Measurements from ENCODE around the gene PPP1R15B. TPM values are rescaled to one million over a fixed set of nuclear protein-coding genes. Genes with fewer than 3 reads are reported as not detected.

PPP1R15B gene
- polyA plus RNA-seq, 2 of the 4 experiments (the other 2 are of a cell fraction) = 26.9 to 51.9 TPM

- H3K4me2 ChIP-seq = no peak overlapping the region
- WGBS (ENCODE audit: missing lambda C conversion rate) = 94% methylated on average over 2 of the region's 2 CpGs
- CTCF ChIA-PET = interaction anchor here (0.7 to 6.8 kb wide), 5 partner anchors 8 to 216 kb away, joined by 3 to 85 read pairs (median 5); no protein-coding TSS in a partner anchor
- H3K27ac ChIP-seq = no peak overlapping the region
- no peak for TF ChIP-seq ATOH8 (CRISPR knock-in tag; IDR thresholded peaks at IDR 0.05; ENCODE audit: low read depth)
- TF ChIP-seq MAX (IDR thresholded peaks at IDR 0.05) = no peak
- no peak for TF ChIP-seq JUNB (IDR thresholded peaks at IDR 0.05)
- TF ChIP-seq GATA3 (IDR thresholded peaks at IDR 0.05; ENCODE audit: borderline replicate concordance) = no peak
- no peak for TF ChIP-seq HDAC2 (IDR thresholded peaks at IDR 0.05)
- TF ChIP-seq KDM1A (IDR thresholded peaks at IDR 0.05; ENCODE audit: low read depth) = no peak
- no peak for TF ChIP-seq ZFP36 (IDR thresholded peaks at IDR 0.05; ENCODE audit: borderline replicate concordance, partially characterized antibody)
- TF ChIP-seq RAD21 (conservative IDR thresholded peaks at IDR 0.05 in 1 of 2, IDR thresholded peaks at IDR 0.05 in 1 of 2) = no peak
- no peak for TF ChIP-seq BHLHE40 (IDR thresholded peaks at IDR 0.05; ENCODE audit: low read depth, low read length)
- TF ChIP-seq NR3C1 (IDR thresholded peaks at IDR 0.05) = no peak
- no peak for TF ChIP-seq CBX8 (IDR thresholded peaks at IDR 0.05)
- no peak for TF ChIP-seq ZC3H11A (IDR thresholded peaks at IDR 0.05)
- no peak for DNase-seq (ENCODE audit: low read depth in 1 of 2, low spot score in 1 of 2)
- no peaks in the 10 kb centered on the region for H3K9me3 ChIP-seq
- POLR2A ChIA-PET = interaction anchor here (0.6 to 1.2 kb wide), 4 partner anchors 12 to 518 kb away, joined by 3 to 7 read pairs (median 3); partner anchors contain the start of gene MDM4
- peak in 1 of 2 experiments; percentile 10; a peak in 1 of 6 replicates for ATAC-seq
- H3K4me3 ChIP-seq = no peak overlapping the region
- FAIRE-seq = no peak
- H3K4me1 ChIP-seq = 0 out of 3 replicates have a peak, but pooled peaks cover 2% of the 10 kb centered on the region
Measured at GRCh38 chr1:204385727-204386126, 25.9 kb downstream of the PPP1R15B start.

GRCh38 chr1:204384636-204385352, 26.8 kb downstream of the PPP1R15B start:
- FAIRE-seq (no peak), ATAC-seq (peak; percentile 35 to 41; a peak in 4 of 6 replicates), DNase-seq (ENCODE audit: low read depth in 1 of 2, low spot score in 1 of 2) (no peak)
- ChIA-PET CTCF (interaction anchor here (0.8 to 6.8 kb wide), 6 partner anchors 7 to 178 kb away, joined by 3 to 85 read pairs (median 4); no protein-coding TSS in a partner anchor), POLR2A (interaction anchor here (0.7 to 0.8 kb wide), 2 partner anchors 12 to 131 kb away, joined by 3 read pairs; partner anchors contain the start of gene MDM4)
- Histone ChIP-seq H3K4me1 (0 out of 3 replicates have a peak, but pooled peaks cover 2% of the 10 kb centered on the region), H3K4me2 (no peak overlapping the region), H3K27ac (no peak overlapping the region), H3K4me3 (no peak overlapping the region), H3K9me3 (no peaks in the 10 kb centered on the region)
- no peak for TF ChIP-seq ZC3H11A (IDR thresholded peaks at IDR 0.05)
- no peak for TF ChIP-seq FOSL2 (IDR thresholded peaks at IDR 0.05)
- no peak for TF ChIP-seq FOSL2 (CRISPR knock-in tag; IDR thresholded peaks at IDR 0.05)
- TF ChIP-seq POLR2AphosphoS2 (conservative IDR thresholded peaks at IDR 0.05; ENCODE audit: low read length) = no peak
- TF ChIP-seq HOXA7 (CRISPR knock-in tag; IDR thresholded peaks at IDR 0.05) = no peak
- TF ChIP-seq ATOH8 (CRISPR knock-in tag; IDR thresholded peaks at IDR 0.05; ENCODE audit: low read depth) = no peak
- WGBS (ENCODE audit: missing lambda C conversion rate) = 79% methylated on average over 7 of the region's 7 CpGs

GRCh38 chr1:204383163-204383904, 28.3 kb downstream of the PPP1R15B start:
- 62% methylated on average over 5 of the region's 5 CpGs for WGBS (ENCODE audit: missing lambda C conversion rate)
- FAIRE-seq = no peak
- Histone ChIP-seq H3K4me2 (no peak overlapping the region), H3K4me1 (peaks cover 15% of the 10 kb centered on the region), H3K4me3 (no peak overlapping the region), H3K27ac (no peak overlapping the region), H3K9me3 (no peaks in the 10 kb centered on the region)
- no peak for TF ChIP-seq KDM1A (IDR thresholded peaks at IDR 0.05; ENCODE audit: low read depth)
- TF ChIP-seq SMC3 (IDR thresholded peaks at IDR 0.05) = no peak
- TF ChIP-seq EHF (CRISPR knock-in tag; IDR thresholded peaks at IDR 0.05) = no peak
- POLR2A ChIA-PET = no interaction called here
- no peak; a peak in 1 of 6 replicates for ATAC-seq
- CTCF ChIA-PET = interaction anchor here (1.3 to 27.1 kb wide), 7 partner anchors 8 to 221 kb away, joined by 4 to 840 read pairs (median 8); partner anchors contain the start of gene PLEKHA6
- no peak for DNase-seq (ENCODE audit: low read depth in 1 of 2, low spot score in 1 of 2)

Measured in A549 (cell line).